Activated CD8-positive, alpha-beta memory T cell treated with anti-CD3 and anti-CD28 coated beads, Interleukin-2, amount 10 ng/mL, durations not matched to agents 7 days and 5 days (primary cell): Measurements from ENCODE around the gene SLC1A3. TPM values are rescaled to one million over a fixed set of nuclear protein-coding genes. Genes with fewer than 3 reads are reported as not detected.

Experiments
- ATAC-seq: fragments of 150-1000 bp; cut with Tn5 transposase; one replicate; pipeline ENCODE4 v1.10.0; 2021; ENCODE audit warnings: moderate library complexity
- CTCF ChIA-PET: fragments of 350-600 bp; sonication (Branson Sonifier 250); formaldehyde crosslinking; loops from one replicate; lab custom pipeline; 2021; ENCODE audit warnings: antibody characterized with exemption; lab: Charles Lee
- DNase-seq: peaks from one replicate; pipeline ENCODE4 v3.0.0-alpha.2; 2020
- H3K27ac Mint-ChIP-seq: one replicate; pipeline ENCODE4 v1.8.0; 2021; ENCODE audit warnings: mild to moderate bottlenecking, mixed read lengths
- H3K27me3 Mint-ChIP-seq: one replicate; pipeline ENCODE4 v1.8.0; 2021; ENCODE audit warnings: mixed read lengths
- H3K36me3 Mint-ChIP-seq: one replicate; pipeline ENCODE4 v1.8.0; 2021; ENCODE audit warnings: mild to moderate bottlenecking, mixed read lengths
- H3K4me1 Mint-ChIP-seq: one replicate; pipeline ENCODE4 v1.8.0; 2021; ENCODE audit warnings: mixed read lengths
- H3K4me3 Mint-ChIP-seq: one replicate; pipeline ENCODE4 v1.8.0; 2021; ENCODE audit warnings: mild to moderate bottlenecking, moderate library complexity, mixed read lengths
- H3K9me3 Mint-ChIP-seq: one replicate; pipeline ENCODE4 v1.8.0; 2022; ENCODE audit warnings: low read depth, mixed read lengths
- total RNA-seq, 2 experiments: library from RNA; stranded (reverse); gene quantifications; one replicate each; pipeline ENCODE4 v1.2.3, GENCODE V29; 2021

SLC1A3 gene
- total RNA-seq, 2 experiments from 2014 or later = not detected

GRCh38 chr5:36644727-36645126 lies 38.3 kb downstream of the SLC1A3 start:
- no peaks in the 10 kb centered on the region for H3K9me3 Mint-ChIP-seq
- CTCF ChIA-PET = interaction anchor here (0.6 to 0.7 kb wide), 2 partner anchors 335 to 1230 kb away, joined by 3 to 5 read pairs; no protein-coding TSS in a partner anchor
- H3K4me1 Mint-ChIP-seq = no peaks in the 10 kb centered on the region

GRCh38 chr5:36646100-36646499 lies 39.7 kb downstream of the SLC1A3 start:
- CTCF ChIA-PET = interaction anchor here (0.5 kb wide), 1 partner anchor 154 kb away, joined by 3 read pairs; no protein-coding TSS in a partner anchor
- ATAC-seq (no peak), DNase-seq (no peak)
- H3K4me3 Mint-ChIP-seq = no peak overlapping the region
- no peaks in the 10 kb centered on the region for H3K36me3 Mint-ChIP-seq
- no peaks in the 10 kb centered on the region for H3K4me1 Mint-ChIP-seq
- no peak overlapping the region for H3K27ac Mint-ChIP-seq
- H3K9me3 Mint-ChIP-seq = no peaks in the 10 kb centered on the region
- peaks cover 22% of the 10 kb centered on the region for H3K27me3 Mint-ChIP-seq

More at GRCh38 chr5:36644727-36645126, 38.3 kb downstream of the SLC1A3 start:
- ATAC-seq = no peak
- no peaks in the 10 kb centered on the region for H3K36me3 Mint-ChIP-seq
- no peak for DNase-seq
- no peak overlapping the region for H3K4me3 Mint-ChIP-seq
- no peak overlapping the region for H3K27ac Mint-ChIP-seq
- H3K27me3 Mint-ChIP-seq = peaks cover 30% of the 10 kb centered on the region

GRCh38 chr5:36646507-36647023 lies 40.2 kb downstream of the SLC1A3 start:
- no peaks in the 10 kb centered on the region for H3K9me3 Mint-ChIP-seq
- DNase-seq (no peak), ATAC-seq (no peak)
- CTCF ChIA-PET = interaction anchor here (0.5 kb wide), 1 partner anchor 155 kb away, joined by 3 read pairs; no protein-coding TSS in a partner anchor
- H3K27ac Mint-ChIP-seq = no peak overlapping the region
- no peaks in the 10 kb centered on the region for H3K4me1 Mint-ChIP-seq
- peaks cover 21% of the 10 kb centered on the region for H3K27me3 Mint-ChIP-seq
- H3K36me3 Mint-ChIP-seq = no peaks in the 10 kb centered on the region
- no peak overlapping the region for H3K4me3 Mint-ChIP-seq

- Mint-ChIP-seq H3K4me1 (no peaks in the 10 kb centered on the region), H3K4me3 (no peak overlapping the region), H3K27ac (no peak overlapping the region), H3K9me3 (no peaks in the 10 kb centered on the region), H3K27me3 (peaks cover 23% of the 10 kb centered on the region), H3K36me3 (no peaks in the 10 kb centered on the region)
- DNase-seq (no peak), ATAC-seq (no peak)
- CTCF ChIA-PET = no interaction called here
Measured at GRCh38 chr5:36647046-36647445, 40.6 kb downstream of the SLC1A3 start.

GRCh38 chr5:36648426-36648825 lies 42.0 kb downstream of the SLC1A3 start:
- Mint-ChIP-seq H3K4me3 (no peak overlapping the region), H3K9me3 (no peaks in the 10 kb centered on the region), H3K4me1 (no peaks in the 10 kb centered on the region), H3K27ac (no peak overlapping the region), H3K36me3 (no peaks in the 10 kb centered on the region), H3K27me3 (peaks cover 24% of the 10 kb centered on the region)
- CTCF ChIA-PET = no interaction called here
- no peak for ATAC-seq
- DNase-seq = no peak

- Mint-ChIP-seq H3K27me3 (peaks cover 34% of the 10 kb centered on the region), H3K4me3 (no peak overlapping the region), H3K27ac (no peak overlapping the region), H3K9me3 (no peaks in the 10 kb centered on the region), H3K4me1 (no peaks in the 10 kb centered on the region), H3K36me3 (no peaks in the 10 kb centered on the region)
- no peak for ATAC-seq
- no peak for DNase-seq
- CTCF ChIA-PET = no interaction called here
Measured at GRCh38 chr5:36651761-36652685, 45.6 kb downstream of the SLC1A3 start.

- DNase-seq (no peak), ATAC-seq (no peak)
- Mint-ChIP-seq H3K9me3 (no peaks in the 10 kb centered on the region), H3K4me3 (no peak overlapping the region), H3K4me1 (no peaks in the 10 kb centered on the region), H3K36me3 (no peaks in the 10 kb centered on the region), H3K27ac (no peak overlapping the region), H3K27me3 (peaks cover 41% of the 10 kb centered on the region)
- CTCF ChIA-PET = no interaction called here
Measured at GRCh38 chr5:36653044-36653705, 46.8 kb downstream of the SLC1A3 start.

- no peaks in the 10 kb centered on the region for H3K9me3 Mint-ChIP-seq
- CTCF ChIA-PET = no interaction called here
- no peak overlapping the region for H3K4me3 Mint-ChIP-seq
- no peaks in the 10 kb centered on the region for H3K4me1 Mint-ChIP-seq
- H3K36me3 Mint-ChIP-seq = no peaks in the 10 kb centered on the region
- ATAC-seq (no peak), DNase-seq (no peak)
- peaks cover 44% of the 10 kb centered on the region for H3K27me3 Mint-ChIP-seq
- no peak overlapping the region for H3K27ac Mint-ChIP-seq
Measured at GRCh38 chr5:36654564-36654963, 48.2 kb downstream of the SLC1A3 start.

- Mint-ChIP-seq H3K9me3 (no peaks in the 10 kb centered on the region), H3K27ac (no peak overlapping the region), H3K4me1 (no peaks in the 10 kb centered on the region), H3K27me3 (peaks cover 45% of the 10 kb centered on the region), H3K4me3 (no peak overlapping the region), H3K36me3 (no peaks in the 10 kb centered on the region)
- CTCF ChIA-PET = no interaction called here
- DNase-seq = no peak
- no peak for ATAC-seq
Measured at GRCh38 chr5:36655161-36655560, 48.8 kb downstream of the SLC1A3 start.

- ATAC-seq = no peak
- DNase-seq = no peak
- no peaks in the 10 kb centered on the region for H3K9me3 Mint-ChIP-seq
- H3K36me3 Mint-ChIP-seq = no peaks in the 10 kb centered on the region
- H3K4me3 Mint-ChIP-seq = no peak overlapping the region
- H3K4me1 Mint-ChIP-seq = no peaks in the 10 kb centered on the region
- peaks cover 41% of the 10 kb centered on the region for H3K27me3 Mint-ChIP-seq
- H3K27ac Mint-ChIP-seq = no peak overlapping the region
- CTCF ChIA-PET = interaction anchor here (1.4 kb wide), 1 partner anchor 9 kb away, joined by 3 read pairs; no protein-coding TSS in a partner anchor
Measured at GRCh38 chr5:36656556-36656955, 50.1 kb downstream of the SLC1A3 start.

- Mint-ChIP-seq H3K36me3 (no peaks in the 10 kb centered on the region), H3K9me3 (no peaks in the 10 kb centered on the region), H3K4me1 (no peaks in the 10 kb centered on the region), H3K4me3 (no peak overlapping the region), H3K27ac (no peak overlapping the region), H3K27me3 (peaks cover 39% of the 10 kb centered on the region)
- no peak for DNase-seq
- ATAC-seq = no peak
- CTCF ChIA-PET = interaction anchor here (1.4 kb wide), 1 partner anchor 8 kb away, joined by 3 read pairs; no protein-coding TSS in a partner anchor
Measured at GRCh38 chr5:36657563-36657995, 51.2 kb downstream of the SLC1A3 start.

GRCh38 chr5:36658038-36658756 lies 51.8 kb downstream of the SLC1A3 start:
- H3K4me3 Mint-ChIP-seq = no peak overlapping the region
- H3K27me3 Mint-ChIP-seq = peaks cover 39% of the 10 kb centered on the region
- H3K9me3 Mint-ChIP-seq = no peaks in the 10 kb centered on the region
- ATAC-seq (no peak), DNase-seq (no peak)
- no peaks in the 10 kb centered on the region for H3K4me1 Mint-ChIP-seq
- H3K36me3 Mint-ChIP-seq = no peaks in the 10 kb centered on the region
- H3K27ac Mint-ChIP-seq = no peak overlapping the region
- CTCF ChIA-PET = no interaction called here

GRCh38 chr5:36659411-36659810 lies 53.0 kb downstream of the SLC1A3 start:
- Mint-ChIP-seq H3K36me3 (no peaks in the 10 kb centered on the region), H3K4me1 (no peaks in the 10 kb centered on the region), H3K9me3 (no peaks in the 10 kb centered on the region), H3K27me3 (peaks cover 33% of the 10 kb centered on the region), H3K4me3 (no peak overlapping the region), H3K27ac (no peak overlapping the region)
- ATAC-seq = no peak
- CTCF ChIA-PET = no interaction called here
- no peak for DNase-seq
